RPMI7951 (cell line): ENCODE results near the gene SORCS2. TPM values are rescaled to one million over a fixed set of nuclear protein-coding genes. Genes with fewer than 3 reads are reported as not detected.

Experiments
- DNase-seq: peaks from one replicate; pipeline ENCODE4 v3.0.0-alpha.2; 2012; ENCODE audit warnings: low read depth
- total RNA-seq: library from RNA; depleted of rRNA; stranded (reverse); fragments of >200 nt; shearing (Covaris generic); gene quantifications from 2 replicates; pipeline ENCODE4 v1.2.3, GENCODE V29; 2014

Gene SORCS2
- total RNA-seq, 1 experiment from 2014 or later = 2.0 TPM

- no peak for DNase-seq
These were observed 6.3 kb upstream of the SORCS2 start for GRCh38 chr4:7186031-7186430.

GRCh38 chr4:7186516-7187167 is 5.7 kb upstream of the SORCS2 start:
- no peak for DNase-seq

GRCh38 chr4:7187168-7187535 is 5.2 kb upstream of the SORCS2 start:
- DNase-seq = no peak

GRCh38 chr4:7187691-7188090 is 4.6 kb upstream of the SORCS2 start:
- no peak for DNase-seq

GRCh38 chr4:7189066-7189465 is 3.3 kb upstream of the SORCS2 start:
- no peak for DNase-seq

GRCh38 chr4:7189475-7190277 is 2.7 kb upstream of the SORCS2 start:
- no peak for DNase-seq

GRCh38 chr4:7190278-7190594 is 2.1 kb upstream of the SORCS2 start:
- DNase-seq = no peak

GRCh38 chr4:7190691-7191545 is 1.4 kb upstream of the SORCS2 start:
- DNase-seq = no peak

- DNase-seq = no peak
These were observed 639 bp upstream of the SORCS2 start for GRCh38 chr4:7191546-7192251.

GRCh38 chr4:7193030-7193958 is 956 bp downstream of the SORCS2 start:
- DNase-seq = no peak

- DNase-seq = no peak
These were observed 2.2 kb downstream of the SORCS2 start for GRCh38 chr4:7194251-7195140.

GRCh38 chr4:7195141-7195515 is 2.8 kb downstream of the SORCS2 start:
- DNase-seq = no peak

- DNase-seq = no peak
These were observed 3.4 kb downstream of the SORCS2 start for GRCh38 chr4:7195546-7196287.

- no peak for DNase-seq
These were observed 3.9 kb downstream of the SORCS2 start for GRCh38 chr4:7196288-7196651.

- no peak for DNase-seq
These were observed 4.4 kb downstream of the SORCS2 start for GRCh38 chr4:7196736-7197135.

GRCh38 chr4:7197910-7198309 is 5.6 kb downstream of the SORCS2 start:
- peak; percentile 18 for DNase-seq

- DNase-seq = no peak
These were observed 6.2 kb downstream of the SORCS2 start for GRCh38 chr4:7198440-7199128.

GRCh38 chr4:7199129-7199725 is 6.9 kb downstream of the SORCS2 start:
- DNase-seq = no peak
